ENCODE data around the gene LPP. TPM values are rescaled to one million over a fixed set of nuclear protein-coding genes. Genes with fewer than 3 reads are reported as not detected.

LPP gene, protein sequence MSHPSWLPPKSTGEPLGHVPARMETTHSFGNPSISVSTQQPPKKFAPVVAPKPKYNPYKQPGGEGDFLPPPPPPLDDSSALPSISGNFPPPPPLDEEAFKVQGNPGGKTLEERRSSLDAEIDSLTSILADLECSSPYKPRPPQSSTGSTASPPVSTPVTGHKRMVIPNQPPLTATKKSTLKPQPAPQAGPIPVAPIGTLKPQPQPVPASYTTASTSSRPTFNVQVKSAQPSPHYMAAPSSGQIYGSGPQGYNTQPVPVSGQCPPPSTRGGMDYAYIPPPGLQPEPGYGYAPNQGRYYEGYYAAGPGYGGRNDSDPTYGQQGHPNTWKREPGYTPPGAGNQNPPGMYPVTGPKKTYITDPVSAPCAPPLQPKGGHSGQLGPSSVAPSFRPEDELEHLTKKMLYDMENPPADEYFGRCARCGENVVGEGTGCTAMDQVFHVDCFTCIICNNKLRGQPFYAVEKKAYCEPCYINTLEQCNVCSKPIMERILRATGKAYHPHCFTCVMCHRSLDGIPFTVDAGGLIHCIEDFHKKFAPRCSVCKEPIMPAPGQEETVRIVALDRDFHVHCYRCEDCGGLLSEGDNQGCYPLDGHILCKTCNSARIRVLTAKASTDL
- total RNA-seq (2022; extraction: Qiagen RNA extraction; ENCODE audit: low read depth): 4.5 to 9.7 TPM (median 8.4 TPM) in 5 replicates

DNA sequence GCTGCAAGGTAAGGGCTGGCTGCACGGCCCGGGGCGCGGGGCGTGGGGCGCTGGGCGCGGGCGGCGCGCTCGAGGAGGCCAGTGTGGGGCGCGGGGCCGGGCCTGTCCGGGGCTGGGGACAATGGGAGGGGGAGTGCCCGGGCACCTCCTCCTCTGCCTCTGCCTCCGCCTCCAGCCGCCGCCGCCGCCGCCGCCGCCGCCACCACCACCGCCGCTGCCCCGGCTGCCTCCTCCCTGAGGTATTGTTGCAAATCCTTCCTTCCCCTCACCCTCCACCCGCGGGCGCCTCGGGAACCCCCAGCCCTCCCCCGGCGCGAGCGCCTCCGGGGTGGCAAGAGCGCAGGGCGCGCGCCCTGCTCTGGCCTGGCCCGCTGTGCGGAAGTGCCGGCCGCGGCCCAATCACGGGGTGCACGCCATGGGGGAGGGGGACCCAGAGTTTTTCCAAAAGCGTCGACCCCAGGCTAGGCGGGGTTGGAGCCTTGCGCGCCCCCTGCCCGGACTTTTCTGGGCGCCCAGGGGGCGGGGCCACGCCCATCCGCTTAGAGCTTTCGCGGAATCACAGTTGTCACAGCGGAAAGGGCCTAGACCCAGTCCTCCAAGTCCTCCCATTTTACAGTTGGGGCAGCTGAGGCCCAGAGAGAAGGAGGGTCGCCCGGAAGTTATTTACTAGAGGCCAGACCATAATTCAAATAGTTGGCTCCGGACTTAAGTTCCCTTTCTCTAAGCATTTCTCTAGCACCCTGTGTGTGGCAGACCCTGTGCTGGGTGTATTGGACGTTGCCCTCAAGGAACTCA is at the start of gene LPP:
TSS of gene LPP (plus strand) at position 144 of the 795 bp plus-strand sequence. CDS start 251,964 bp downstream, outside the sequence.

All from A549 treated with RU486 at 1 μM for 4 hours (cell line).